COR-L47 (cell line): ENCODE results near the gene MSMB.
A peak's percentile ranks its signal among the peaks of the same experiment; 100 is the strongest.

Source experiments
- DNase-seq: peaks from one replicate; lab custom pipeline; 2025; lab: John Stamatoyannopoulos, UW

The MSMB gene

GRCh38 chr10:46033602-46034011, 12.5 kb downstream of the MSMB start:
- no peak for DNase-seq

DNA sequence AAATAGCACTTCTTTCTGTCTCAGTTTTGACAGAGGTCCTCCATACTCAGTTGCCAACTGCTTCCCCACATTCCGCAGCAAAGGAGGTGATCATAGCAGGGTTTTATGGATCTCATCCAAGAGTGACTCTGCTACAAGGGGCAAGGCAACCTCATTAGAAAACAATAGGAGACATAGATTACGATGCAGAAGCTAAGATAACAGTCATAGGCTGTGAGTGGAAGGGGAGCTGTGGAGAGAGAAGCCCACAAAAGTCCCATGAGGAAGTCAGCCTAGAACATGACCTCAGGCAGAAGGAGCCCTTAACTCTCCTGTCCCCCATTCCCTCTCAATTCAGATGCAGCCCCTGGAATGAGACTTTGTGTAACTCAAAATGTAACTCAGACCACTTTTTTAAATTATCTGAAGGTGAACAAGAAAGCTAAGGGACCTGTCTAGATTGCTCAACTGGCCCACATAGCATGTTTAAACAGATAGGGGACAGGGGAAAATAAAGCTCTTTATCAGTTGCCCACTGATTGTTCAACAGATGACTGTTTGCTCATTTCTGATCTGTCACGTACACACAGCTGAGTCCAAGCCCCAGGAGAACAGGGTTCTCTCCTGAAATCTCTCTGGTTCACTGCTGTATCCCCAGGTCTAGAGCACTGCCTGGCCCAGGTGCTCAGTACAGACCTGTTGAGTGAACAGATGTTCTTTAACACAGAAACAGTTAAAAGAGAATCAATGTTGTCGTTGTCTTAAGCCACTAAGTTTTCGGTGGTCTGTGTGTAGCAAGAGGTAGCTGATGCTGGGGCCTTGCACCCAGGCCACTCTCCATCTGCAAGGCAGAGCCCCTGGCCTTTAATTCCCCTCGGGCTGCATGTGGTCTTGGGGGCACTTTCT, 14.2 kb downstream of the MSMB start:
- no peak for DNase-seq

- DNase-seq = peak; percentile 84
Measured at GRCh38 chr10:46030091-46030937, 15.8 kb downstream of the MSMB start, which contains the start of gene NCOA4. Gene NCOA4 (minus strand): TSS chr10:46030623. CDS start chr10:46016680, 13,943 bp downstream.

- DNase-seq = no peak
Measured at GRCh38 chr10:46029461-46030030, 16.5 kb downstream of the MSMB start.

GRCh38 chr10:46028584-46029460, 17.2 kb downstream of the MSMB start:
- no peak for DNase-seq

DNA sequence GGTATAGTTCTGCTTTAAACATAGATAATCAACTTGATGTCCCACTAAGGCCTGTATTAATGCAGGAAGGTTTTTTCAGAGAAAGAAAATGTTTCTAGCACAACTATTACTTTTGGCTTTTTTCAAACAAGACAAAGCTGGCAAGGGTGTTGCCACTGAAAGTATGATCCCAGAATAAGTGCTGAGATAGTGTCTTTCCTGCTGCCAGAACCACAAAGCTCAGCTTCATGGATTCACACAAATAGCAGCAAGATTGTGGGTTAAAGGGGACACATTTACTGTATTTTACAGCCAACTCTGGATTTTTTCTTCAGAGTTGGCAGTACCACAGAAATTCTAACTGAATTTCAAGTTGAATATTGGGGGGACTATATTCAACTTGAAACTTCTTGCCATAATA, 20.0 kb downstream of the MSMB start:
- no peak for DNase-seq

GRCh38 chr10:46025406-46025805, 20.7 kb downstream of the MSMB start:
- no peak for DNase-seq

GRCh38 chr10:46024948-46025347, 21.1 kb downstream of the MSMB start:
- DNase-seq = no peak

DNA sequence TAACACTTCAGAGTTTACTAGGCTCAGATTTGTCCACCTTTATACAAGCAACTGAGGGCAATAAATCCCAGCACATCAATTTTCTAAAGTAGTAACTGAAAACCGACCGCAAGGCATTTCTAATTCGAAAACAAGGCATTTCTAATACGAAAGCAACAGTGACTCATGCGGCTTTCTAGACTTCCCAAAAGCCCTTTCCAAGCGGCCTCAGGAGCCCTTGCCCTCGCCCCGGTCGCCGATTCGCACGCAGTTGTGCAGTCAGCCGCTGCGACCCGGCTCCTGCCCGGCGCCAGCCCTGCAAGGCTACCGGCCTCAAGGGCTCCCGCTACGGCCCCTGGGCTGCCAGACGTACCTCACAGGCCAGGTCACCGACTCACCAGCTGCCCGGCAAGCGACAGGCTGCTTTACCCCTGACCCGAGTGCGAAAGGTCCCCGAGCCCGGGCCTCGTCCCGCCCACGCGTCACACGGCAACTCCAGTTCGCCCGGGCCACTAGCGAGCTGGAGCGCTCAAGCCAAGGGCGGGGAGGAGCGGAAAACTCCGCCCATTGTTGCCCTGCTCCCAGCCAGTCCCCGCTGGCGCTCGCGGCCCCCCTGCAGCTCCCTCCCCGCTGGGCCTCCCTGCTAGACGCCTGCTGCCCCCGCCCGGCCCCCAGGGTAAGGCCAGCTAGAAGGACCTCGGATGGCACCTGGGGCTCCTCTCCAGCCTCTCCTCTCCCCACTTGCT, 22.9 kb downstream of the MSMB start:
- no peak for DNase-seq

DNA sequence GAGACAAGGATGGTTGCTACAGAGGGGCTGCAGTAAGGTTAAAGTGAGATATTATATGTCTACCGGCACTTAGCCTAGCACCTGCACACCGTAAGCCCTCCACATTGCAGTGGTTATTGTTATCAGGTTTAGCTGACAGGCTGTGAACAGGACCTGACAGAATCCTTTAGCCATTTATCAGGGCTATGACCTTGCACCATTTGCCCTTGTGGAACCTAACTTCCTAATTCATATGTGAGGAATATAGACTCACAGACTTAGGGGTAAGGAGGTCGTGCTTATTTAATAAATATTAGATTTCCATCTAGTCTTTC, 25.8 kb downstream of the MSMB start:
- no peak for DNase-seq

GRCh38 chr10:46019569-46020343, 26.3 kb downstream of the MSMB start:
- DNase-seq = no peak

GRCh38 chr10:46019177-46019528, 26.9 kb downstream of the MSMB start:
- no peak for DNase-seq

GRCh38 chr10:46018453-46019176, 27.5 kb downstream of the MSMB start:
- no peak for DNase-seq

DNA sequence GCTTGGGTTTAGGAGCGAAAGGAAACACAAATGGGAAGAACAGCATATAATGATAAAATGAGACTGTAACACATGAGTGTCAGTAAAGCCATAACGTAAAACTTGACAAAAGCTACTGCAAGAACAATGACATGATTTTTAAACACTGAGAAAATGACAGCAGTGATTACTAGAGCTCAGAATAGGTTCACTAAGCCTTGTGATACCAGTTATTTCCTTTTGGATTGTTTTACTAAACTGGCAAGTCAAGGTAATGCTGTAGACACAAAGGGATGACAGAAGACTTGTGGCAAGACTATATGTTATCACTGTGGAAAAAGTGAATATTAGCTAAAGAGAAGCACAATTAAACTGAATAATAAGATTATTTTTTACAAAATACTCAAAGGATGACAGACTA, 28.3 kb downstream of the MSMB start:
- no peak for DNase-seq

DNA sequence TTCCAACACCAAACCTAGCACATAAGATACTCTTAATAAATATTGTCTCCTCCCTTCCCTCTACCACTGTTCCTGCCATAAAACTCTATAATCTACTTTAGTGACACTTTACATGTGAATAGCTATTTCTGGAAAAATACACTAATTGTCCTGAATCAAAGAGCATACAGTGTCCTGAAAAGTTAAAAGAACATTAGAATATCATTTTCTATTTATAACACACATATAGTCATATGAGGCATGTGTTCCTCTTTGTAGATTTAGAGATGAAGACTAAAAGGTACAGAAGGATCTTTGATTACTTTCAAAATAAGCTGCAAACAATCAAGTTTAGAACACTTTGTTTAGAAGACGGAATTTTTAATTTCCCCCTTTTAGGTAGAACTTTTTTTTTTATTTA, 29.3 kb downstream of the MSMB start:
- no peak for DNase-seq

- no peak for DNase-seq
Measured at GRCh38 chr10:46016190-46016589, 29.9 kb downstream of the MSMB start.

- no peak for DNase-seq
Measured at GRCh38 chr10:46014683-46015405, 31.2 kb downstream of the MSMB start.

DNA sequence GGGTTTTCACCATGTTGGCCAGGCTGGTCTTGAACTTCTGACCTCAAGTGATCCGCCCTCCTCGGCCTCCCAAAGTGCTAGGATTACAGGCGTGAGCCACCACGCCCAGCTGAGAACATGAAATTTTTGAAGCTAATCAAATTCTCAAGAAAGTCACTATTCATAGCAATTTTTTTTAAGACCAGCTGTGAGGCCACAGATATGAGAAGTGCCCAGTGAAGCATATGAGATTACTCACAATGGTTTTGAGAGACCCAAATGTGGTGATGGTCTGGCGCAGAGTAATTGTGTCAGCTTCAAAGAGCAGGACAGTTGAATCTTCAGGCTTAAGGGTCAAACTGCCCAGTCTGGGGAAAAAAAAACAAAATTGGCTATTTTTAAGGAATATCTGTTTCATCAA, 31.9 kb downstream of the MSMB start:
- DNase-seq = no peak

DNA sequence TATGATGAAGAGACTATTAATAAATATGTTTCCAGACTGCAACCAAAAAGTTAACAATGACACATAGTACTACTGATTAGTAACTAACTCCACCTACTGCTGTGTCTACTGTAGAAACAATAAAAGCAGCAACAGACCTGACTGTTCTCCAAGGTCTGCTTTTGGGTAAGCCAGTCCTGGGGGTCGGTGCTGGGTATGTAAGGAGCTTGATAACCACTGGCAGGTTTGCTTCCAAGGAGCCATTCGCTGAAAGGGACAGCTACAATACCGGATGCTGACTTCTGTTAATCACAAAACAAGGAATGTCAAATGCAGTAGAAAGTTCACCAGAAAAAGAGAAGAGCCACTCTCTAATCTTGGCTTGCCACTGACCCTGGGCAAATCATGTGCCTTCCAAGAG, 33.3 kb downstream of the MSMB start:
- no peak for DNase-seq
